Loucy (cell line): ENCODE results near the gene SMIM22.

Experiments
- CTCF ChIP-seq: fragments of 200-600 bp; sonication (generic); conservative IDR thresholded peaks from 2 replicates; pipeline ENCODE4 v1.5.1; 2014; ENCODE audit warnings: mild to moderate bottlenecking, antibody characterized with exemption, low read length
- EZH2phosphoT487 ChIP-seq: fragments of 200-600 bp; IDR thresholded peaks from 2 replicates; pipeline ENCODE4 v1.6.1; 2018; ENCODE audit warnings: antibody characterized with exemption, mild to moderate bottlenecking, moderate library complexity, borderline replicate concordance

- TF ChIP-seq CTCF: no peak
- no peak for TF ChIP-seq EZH2phosphoT487
Observed at GRCh38 chr16:4780235-4780634, 14.9 kb upstream of the SMIM22 start.
